Esophagus muscularis mucosa (tissue), 3 donors: ENCODE measurements around the gene PLXNA4.

Experiments used
- CTCF ChIP-seq, 3 experiments: fragments of 200-600 bp in 2 of 3; fragments of 450-650 bp in 1 of 3; sonication (generic) in 2 of 3; IDR thresholded peaks; one replicate each; pipeline ENCODE4 v1.5.1; 2017 to 2019; ENCODE audit warnings: antibody characterized with exemption in 3 of 3, mild to moderate bottlenecking in 2 of 3, moderate library complexity in 1 of 3
- POLR2AphosphoS5 ChIP-seq, 2 donors: sonication (generic); formaldehyde crosslinking; IDR thresholded peaks; one replicate each; pipeline ENCODE4 v1.6.1; 2017; ENCODE audit warnings: antibody characterized with exemption in 2 of 2

DNA sequence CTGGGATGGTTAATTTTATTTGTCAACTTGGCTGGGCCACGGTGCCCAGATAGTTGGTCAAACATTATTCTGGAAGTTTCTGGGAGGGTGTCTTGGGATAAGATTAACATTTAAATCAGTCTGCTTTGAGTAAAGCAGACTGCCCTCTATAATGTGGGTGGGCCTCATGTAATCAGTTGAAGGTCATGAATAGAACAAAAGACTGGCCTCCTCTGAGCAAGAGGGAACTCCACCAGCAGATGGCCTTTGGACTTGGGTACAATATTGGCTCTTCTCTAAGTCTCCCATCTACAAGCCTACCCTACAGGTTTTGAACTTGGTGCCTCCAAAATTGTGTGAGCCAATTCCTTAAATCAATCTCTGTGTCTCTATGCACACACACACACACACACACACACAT lies 61.8 kb downstream of the PLXNA4 start:
- no peak for TF ChIP-seq POLR2AphosphoS5 (IDR thresholded peaks at IDR 0.05)
- TF ChIP-seq CTCF (IDR thresholded peaks at IDR 0.05), result no peak
